ENCODE measurements around the gene TMEM201. TPM values are rescaled to one million over a fixed set of nuclear protein-coding genes. Genes with fewer than 3 reads are reported as not detected.

TMEM201 gene
- total RNA-seq, 1 experiment from 2014 or later, result 12.9 TPM

- Histone ChIP-seq H3K36me3 (replicated peaks; ENCODE audit: control insufficient read depth, insufficient read depth, low read length) (peaks cover 2% of the 10 kb centered on the region; the same call in 1 of the 2 replicates), H3K27me3 (ENCODE audit: control insufficient read depth, insufficient read depth, low read length) (no peaks in the 10 kb centered on the region), H3K4me3 (ENCODE audit: insufficient read depth, low read depth, low read length) (no peak overlapping the region)
- peak; percentile 56 for DNase-seq
Observed at GRCh38 chr1:9591669-9592509, 3.2 kb downstream of the TMEM201 start.

- peaks cover 5% of the 10 kb centered on the region for H3K36me3 ChIP-seq (replicated peaks; ENCODE audit: control insufficient read depth, insufficient read depth, low read length)
- DNase-seq, result peak; percentile 49
- H3K27me3 ChIP-seq (ENCODE audit: control insufficient read depth, insufficient read depth, low read length), result no peaks in the 10 kb centered on the region
- no peak overlapping the region for H3K4me3 ChIP-seq (ENCODE audit: insufficient read depth, low read depth, low read length)
Observed at GRCh38 chr1:9592510-9593075, 3.9 kb downstream of the TMEM201 start.

DNA sequence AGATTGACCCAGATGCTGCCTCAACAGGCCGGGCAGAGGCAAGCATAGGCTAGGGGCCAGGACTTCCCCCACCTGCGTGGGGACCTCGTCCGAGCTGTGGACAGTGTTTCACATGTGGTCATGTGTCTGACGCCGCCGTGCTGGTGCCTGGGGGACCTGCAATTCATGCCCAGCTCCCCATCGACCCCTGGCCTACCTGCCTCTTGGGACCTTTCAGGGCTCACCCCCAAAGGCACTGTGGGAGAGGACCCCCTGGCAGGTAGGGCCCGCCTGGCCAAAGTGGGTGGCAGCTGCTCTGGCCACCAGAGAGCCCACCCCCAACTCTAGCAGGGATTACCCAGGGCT, 4.4 kb downstream of the TMEM201 start:
- peaks cover 6% of the 10 kb centered on the region for H3K36me3 ChIP-seq (replicated peaks; ENCODE audit: control insufficient read depth, insufficient read depth, low read length)
- H3K27me3 ChIP-seq (ENCODE audit: control insufficient read depth, insufficient read depth, low read length), result no peaks in the 10 kb centered on the region
- H3K4me3 ChIP-seq (ENCODE audit: insufficient read depth, low read depth, low read length), result no peak overlapping the region
- DNase-seq, result no peak

DNA sequence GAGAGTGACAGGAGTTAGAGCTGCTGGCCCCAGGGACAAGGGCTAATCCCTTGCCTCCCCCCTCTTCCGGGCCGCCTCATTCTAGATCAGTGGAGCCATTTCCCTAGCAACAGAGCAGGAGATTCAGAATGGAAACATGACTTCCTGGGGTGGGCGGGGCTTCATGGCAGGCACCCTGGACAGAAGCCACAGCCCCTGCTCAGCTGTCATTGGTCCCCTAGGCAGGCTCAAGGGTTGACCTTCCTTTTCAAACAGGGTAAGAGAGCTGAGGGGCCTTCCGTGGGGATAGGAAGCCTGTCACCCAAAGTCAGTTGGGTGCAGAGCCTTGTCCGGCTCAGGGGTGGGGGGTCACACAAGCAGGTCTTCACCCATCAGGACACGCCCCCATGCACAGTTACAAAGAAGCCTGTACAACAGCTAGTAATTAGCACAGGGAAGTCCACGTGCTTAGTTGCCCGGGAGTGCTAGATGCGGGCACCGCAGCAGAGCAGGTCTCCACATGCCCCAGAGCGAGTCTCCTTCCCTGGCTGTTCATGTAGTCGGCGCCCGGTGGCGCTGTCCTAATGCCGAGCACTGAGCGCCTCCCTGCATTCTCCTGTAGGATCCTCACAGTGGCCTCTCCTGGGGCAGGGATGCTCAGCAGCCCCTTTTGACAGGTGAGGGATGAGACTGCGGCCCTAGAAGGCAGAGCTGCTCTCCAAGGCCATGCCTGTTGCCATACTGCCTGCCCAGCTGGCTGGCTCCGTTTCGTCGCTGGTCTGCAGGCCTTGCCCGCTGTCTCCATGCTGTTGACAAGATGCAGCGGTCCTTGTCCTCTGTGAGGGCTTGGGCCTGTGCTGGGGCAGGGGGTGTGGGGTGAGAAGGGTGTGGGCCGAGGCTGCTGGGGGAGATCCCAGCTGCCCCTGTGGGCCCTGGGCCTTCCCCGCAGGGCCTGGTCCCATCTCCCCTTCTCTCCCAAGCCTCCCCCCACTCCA, 5.1 kb downstream of the TMEM201 start:
- Histone ChIP-seq H3K36me3 (replicated peaks; ENCODE audit: control insufficient read depth, insufficient read depth, low read length) (peaks cover 6% of the 10 kb centered on the region), H3K4me3 (ENCODE audit: insufficient read depth, low read depth, low read length) (no peak overlapping the region), H3K27me3 (ENCODE audit: control insufficient read depth, insufficient read depth, low read length) (no peaks in the 10 kb centered on the region)
- DNase-seq, result peak; percentile 81

GRCh38 chr1:9594471-9595155, 5.9 kb downstream of the TMEM201 start:
- Histone ChIP-seq H3K27me3 (ENCODE audit: control insufficient read depth, insufficient read depth, low read length) (no peaks in the 10 kb centered on the region), H3K4me3 (ENCODE audit: insufficient read depth, low read depth, low read length) (no peak overlapping the region), H3K36me3 (replicated peaks; ENCODE audit: control insufficient read depth, insufficient read depth, low read length) (peaks cover 6% of the 10 kb centered on the region)
- peak; percentile 60 for DNase-seq

- Histone ChIP-seq H3K4me3 (ENCODE audit: insufficient read depth, low read depth, low read length) (no peak overlapping the region), H3K27me3 (ENCODE audit: control insufficient read depth, insufficient read depth, low read length) (no peaks in the 10 kb centered on the region), H3K36me3 (replicated peaks; ENCODE audit: control insufficient read depth, insufficient read depth, low read length) (peaks cover 8% of the 10 kb centered on the region)
- peak; percentile 55 for DNase-seq
Observed at GRCh38 chr1:9595156-9595967, 6.7 kb downstream of the TMEM201 start.

DNA sequence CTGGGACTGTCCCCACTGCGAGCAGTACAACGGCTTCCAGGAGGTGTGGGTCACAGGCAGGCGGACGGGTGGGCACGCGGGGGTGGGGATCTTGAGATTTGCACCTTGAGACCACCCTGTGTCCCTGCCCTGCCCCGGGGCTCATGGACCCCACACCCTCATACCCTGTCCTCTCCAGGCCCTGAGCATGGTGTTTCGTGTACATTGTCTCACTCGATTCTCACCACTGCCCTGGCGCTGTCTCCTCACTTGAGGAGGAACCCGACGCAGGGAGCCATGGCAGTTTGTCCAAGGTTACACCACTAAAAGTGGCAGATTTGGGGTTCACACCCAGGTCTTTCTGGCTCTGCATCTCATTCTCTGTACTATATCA, 7.2 kb downstream of the TMEM201 start:
- peak; percentile 28 for DNase-seq
- Histone ChIP-seq H3K4me3 (ENCODE audit: insufficient read depth, low read depth, low read length) (no peak overlapping the region), H3K27me3 (ENCODE audit: control insufficient read depth, insufficient read depth, low read length) (no peaks in the 10 kb centered on the region), H3K36me3 (replicated peaks; ENCODE audit: control insufficient read depth, insufficient read depth, low read length) (peaks cover 8% of the 10 kb centered on the region)

GRCh38 chr1:9596415-9597123, 7.9 kb downstream of the TMEM201 start:
- Histone ChIP-seq H3K27me3 (ENCODE audit: control insufficient read depth, insufficient read depth, low read length) (no peaks in the 10 kb centered on the region), H3K36me3 (replicated peaks; ENCODE audit: control insufficient read depth, insufficient read depth, low read length) (peaks cover 9% of the 10 kb centered on the region), H3K4me3 (ENCODE audit: insufficient read depth, low read depth, low read length) (no peak overlapping the region)
- peak; percentile 51 for DNase-seq

- no peak overlapping the region for H3K4me3 ChIP-seq (ENCODE audit: insufficient read depth, low read depth, low read length)
- DNase-seq, result peak; percentile 31
- H3K27me3 ChIP-seq (ENCODE audit: control insufficient read depth, insufficient read depth, low read length), result no peaks in the 10 kb centered on the region
- peaks cover 12% of the 10 kb centered on the region for H3K36me3 ChIP-seq (replicated peaks; ENCODE audit: control insufficient read depth, insufficient read depth, low read length)
Observed at GRCh38 chr1:9597361-9598315, 8.9 kb downstream of the TMEM201 start.

- peaks cover 13% of the 10 kb centered on the region for H3K36me3 ChIP-seq (replicated peaks; ENCODE audit: control insufficient read depth, insufficient read depth, low read length)
- H3K4me3 ChIP-seq (ENCODE audit: insufficient read depth, low read depth, low read length), result no peak overlapping the region
- peak; percentile 31 for DNase-seq
- H3K27me3 ChIP-seq (ENCODE audit: control insufficient read depth, insufficient read depth, low read length), result no peaks in the 10 kb centered on the region
Observed at GRCh38 chr1:9598316-9598700, 9.6 kb downstream of the TMEM201 start.

DNA sequence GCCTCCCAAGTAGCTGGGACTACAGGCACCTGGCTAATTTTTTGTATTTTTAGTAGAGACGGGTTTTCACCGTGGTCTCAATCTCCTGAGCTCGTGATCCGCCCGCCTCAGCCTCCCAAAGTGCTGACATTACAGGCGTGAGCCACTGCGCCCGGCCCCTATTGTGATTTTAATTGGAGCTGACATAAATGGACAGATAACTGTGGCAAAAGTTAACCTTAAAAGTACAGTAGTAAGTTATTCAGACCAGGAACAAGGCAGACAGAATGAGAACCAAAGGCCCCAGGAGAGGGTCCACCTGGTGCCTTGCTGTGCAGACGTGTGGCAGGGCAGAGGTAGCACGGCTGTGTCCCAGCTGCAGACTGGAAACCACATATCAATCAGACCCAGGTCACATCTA, 11.0 kb downstream of the TMEM201 start:
- peak; percentile 23 for DNase-seq
- Histone ChIP-seq H3K27me3 (ENCODE audit: control insufficient read depth, insufficient read depth, low read length) (no peaks in the 10 kb centered on the region), H3K4me3 (ENCODE audit: insufficient read depth, low read depth, low read length) (no peak overlapping the region), H3K36me3 (replicated peaks; ENCODE audit: control insufficient read depth, insufficient read depth, low read length) (peaks cover 13% of the 10 kb centered on the region)

Data from H7 (cell line).